SK-N-SH (cell line): ENCODE results near the gene AGMO. TPM values are rescaled to one million over a fixed set of nuclear protein-coding genes. Genes with fewer than 3 reads are reported as not detected.
A peak's percentile ranks its signal among the peaks of the same experiment; 100 is the strongest.

Experiments used
- CTCF ChIA-PET: fragments of 300-600, 350-600 bp; formaldehyde crosslinking; extraction: SDS; loops from one replicate; lab custom pipeline; 2021; lab: Yijun Ruan, JAX
- POLR2A ChIA-PET: fragments of 350-600 bp; sonication (Branson Sonifier 250); formaldehyde crosslinking; extraction: SDS; loops from one replicate; lab custom pipeline; 2020; ENCODE audit warnings: antibody characterized with exemption, inconsistent platforms; lab: Yijun Ruan, JAX
- DNase-seq: peaks from one replicate; pipeline ENCODE4 v3.0.0; 2012
- H2AFZ ChIP-seq: fragments of 200-600 bp; sonication (generic); 2 replicates; pipeline ENCODE4 v1.8.1; 2016; ENCODE audit warnings: antibody characterized with exemption, mild to moderate bottlenecking, low read depth
- H3F3A ChIP-seq: fragments of 200-600 bp; sonication (generic); replicated peaks from 2 replicates; pipeline ENCODE3; 2016; ENCODE audit warnings: antibody characterized with exemption, mild to moderate bottlenecking; ENCODE audit not compliant: insufficient read depth
- H3K27ac ChIP-seq, 2 experiments: fragments of 200-500 bp in 1 of 2; fragments of 200-600 bp in 1 of 2; sonication (Bioruptor generic) in 1 of 2; sonication (generic), shearing (Covaris generic) in 1 of 2; 2 replicates each; pipeline versions ENCODE4 v1.5.1 to v1.6.1; 2014 to 2016; ENCODE audit warnings: low read depth in 2 of 2, inconsistent platforms in 1 of 2, low read length in 1 of 2, mild to moderate bottlenecking in 1 of 2, mixed read lengths in 1 of 2
- H3K27me3 ChIP-seq: fragments of 200-600 bp; sonication (generic), shearing (Covaris generic); 2 replicates; pipeline ENCODE4 v1.6.1; 2016; ENCODE audit warnings: mixed run types; ENCODE audit not compliant: insufficient read depth
- H3K36me3 ChIP-seq, 2 experiments: fragments of 200-500 bp in 1 of 2; fragments of 200-600 bp in 1 of 2; sonication (Bioruptor generic) in 1 of 2; sonication (generic) in 1 of 2; replicated peaks in 1 of 2; 2 replicates each; pipeline versions ENCODE3 to v1.5.1; 2014 to 2016; ENCODE audit warnings: low read length in 1 of 2, mild to moderate bottlenecking in 1 of 2; ENCODE audit not compliant: insufficient read depth in 2 of 2, control insufficient read depth in 1 of 2
- H3K4me1 ChIP-seq, 2 experiments: fragments of 200-500 bp in 1 of 2; fragments of 200-600 bp in 1 of 2; sonication (Bioruptor generic) in 1 of 2; sonication (generic), shearing (Covaris generic) in 1 of 2; 2 replicates each; pipeline versions ENCODE4 v1.5.1 to v1.6.1; 2014 to 2016; ENCODE audit warnings: low read depth in 1 of 2, low read length in 1 of 2, mixed run types in 1 of 2; ENCODE audit not compliant: insufficient read depth in 2 of 2, control insufficient read depth in 1 of 2
- H3K4me2 ChIP-seq: fragments of 200-600 bp; sonication (generic), shearing (Covaris generic); 2 replicates; pipeline ENCODE4 v1.6.1; 2017; ENCODE audit warnings: mixed run types
- H3K4me3 ChIP-seq, 2 experiments: fragments of 200-500 bp in 1 of 2; fragments of 200-600 bp in 1 of 2; sonication (Bioruptor generic) in 1 of 2; sonication (generic), shearing (Covaris generic) in 1 of 2; 2 replicates each; pipeline versions ENCODE4 v1.5.1 to v1.8.1; 2014 to 2016; ENCODE audit warnings: low read depth in 2 of 2, inconsistent platforms in 1 of 2, low read length in 1 of 2, mild to moderate bottlenecking in 1 of 2, mixed read lengths in 1 of 2, moderate library complexity in 1 of 2
- H3K79me2 ChIP-seq: fragments of 200-600 bp; sonication (generic); 2 replicates; pipeline ENCODE4 v1.8.1; 2017; ENCODE audit warnings: mild to moderate bottlenecking; ENCODE audit not compliant: insufficient read depth
- H3K9ac ChIP-seq: fragments of 200-600 bp; sonication (generic); 2 replicates; pipeline ENCODE4 v1.6.1; 2017; ENCODE audit warnings: mixed run types
- H3K9me2 ChIP-seq: fragments of 200-600 bp; sonication (generic); 2 replicates; pipeline ENCODE4 v1.6.1; 2017; ENCODE audit warnings: mixed run types
- H3K9me3 ChIP-seq: fragments of 200-600 bp; sonication (generic); 2 replicates; pipeline ENCODE4 v1.6.1; 2017; ENCODE audit warnings: mixed run types, mild to moderate bottlenecking, moderate library complexity
- H4K20me1 ChIP-seq: fragments of 200-600 bp; sonication (generic); 2 replicates; pipeline ENCODE4 v1.6.1; 2017; ENCODE audit warnings: mild to moderate bottlenecking, mixed run types; ENCODE audit not compliant: insufficient read depth
- CHD2 ChIP-seq: fragments of 150-350 bp; IDR thresholded peaks from 2 replicates; pipeline ENCODE4 v1.6.1; 2018; ENCODE audit warnings: low read length; ENCODE audit not compliant: partially characterized antibody
- ELF1 ChIP-seq: IDR thresholded peaks from 2 replicates; pipeline ENCODE4 v1.4.0; 2012
- FOXM1 ChIP-seq: IDR thresholded peaks from 2 replicates; pipeline ENCODE4 v1.4.0; 2012; ENCODE audit warnings: low read depth, mild to moderate bottlenecking
- GATA2 ChIP-seq: sonication (generic); formaldehyde crosslinking; IDR thresholded peaks from 2 replicates; pipeline ENCODE4 v1.5.0; 2020; ENCODE audit warnings: mild to moderate bottlenecking, missing genetic modification reagents
- MEF2A ChIP-seq: IDR thresholded peaks from 2 replicates; pipeline ENCODE4 v1.4.0; 2012; ENCODE audit warnings: low read depth, borderline replicate concordance
- NFIC ChIP-seq: IDR thresholded peaks from 2 replicates; pipeline ENCODE4 v1.4.0; 2012; ENCODE audit warnings: borderline replicate concordance
- POLR2AphosphoS5 ChIP-seq: IDR thresholded peaks from 2 replicates; pipeline ENCODE4 v1.6.1; 2012; ENCODE audit warnings: low read depth, low read length
- TCF12 ChIP-seq: IDR thresholded peaks from 2 replicates; pipeline ENCODE4 v1.4.0; 2012
- TEAD4 ChIP-seq: IDR thresholded peaks from 2 replicates; pipeline ENCODE4 v1.4.0; 2012; ENCODE audit warnings: mild to moderate bottlenecking, borderline replicate concordance; ENCODE audit not compliant: insufficient read depth
- WGBS: methylation state at CpG from one replicate; pipeline ENCODE4 v1.1.6; 2017; ENCODE audit warnings: low lambda C conversion rate; 5-methylcytosine and 5-hydroxymethylcytosine counted together
- polyA plus RNA-seq, 3 experiments: library from polyadenylated mRNA; depleted of rRNA; stranded (reverse); fragments of >200 nt; gene quantifications; 2 replicates each; pipeline ENCODE4 v1.2.3, GENCODE V29; 2012
- TF ChIP-seq, protein P1 (sequence below): fragments of 150-350 bp; IDR thresholded peaks from 2 replicates; pipeline ENCODE4 v1.6.1; 2017; ENCODE audit warnings: antibody characterized with exemption, low read length, low read depth, borderline replicate concordance

Gene AGMO
- polyA plus RNA-seq (2012; rRNA removed): 0.05 and 0.10 TPM in 2 replicates
- polyA plus RNA-seq (2012; cell fraction: cytosol; rRNA removed): 0.04 and 0.08 TPM in 2 replicates
- 0.06 TPM in 1 of 2 replicates, not detected in the other for polyA plus RNA-seq (2012; cell fraction: nucleus; rRNA removed)

GRCh38 chr7:15561835-15562234, at the start of gene AGMO:
TSS of gene AGMO (minus strand) at chr7:15562015.
- no peaks in the 10 kb centered on the region for H3K9me2 ChIP-seq
- no peaks in the 10 kb centered on the region for H3F3A ChIP-seq
- H3K9ac ChIP-seq: no peak within 1 kb of the TSS
- H3K4me2 ChIP-seq: peak within 1 kb of the TSS; percentile 13; the same call in 1 of the 2 replicates
- H3K79me2 ChIP-seq: no peaks in the 10 kb centered on the region
- H3K9me3 ChIP-seq: no peaks in the 10 kb centered on the region
- DNase-seq: no peak
- 39% methylated on average over 5 of the region's 5 CpGs for WGBS
- H3K27ac ChIP-seq: no peak within 1 kb of the TSS
- H3K27me3 ChIP-seq: peaks cover 6% of the 10 kb centered on the region; the same call in 1 of the 2 replicates
- no peaks in the 10 kb centered on the region for H3K36me3 ChIP-seq
- no peak within 1 kb of the TSS for H3K4me3 ChIP-seq
- ChIA-PET POLR2A (no interaction called here), CTCF (interaction anchor here (1.5 kb wide), 1 partner anchor 8 kb away, joined by 4 read pairs; no protein-coding TSS in a partner anchor)
- H2AFZ ChIP-seq: peak within 1 kb of the TSS; percentile 14; the same call in 1 of the 2 replicates
- no peak for TF ChIP-seq POLR2AphosphoS5
- TF ChIP-seq NFIC: no peak
- no peak for TF ChIP-seq GATA2
- no peak for TF ChIP-seq ELF1
- TF ChIP-seq MEF2A: no peak
- no peak for TF ChIP-seq TCF12
- no peak for TF ChIP-seq CHD2
- no peaks in the 10 kb centered on the region for H4K20me1 ChIP-seq
- peaks cover 0 to 5% of the 10 kb centered on the region in 2 experiments; a peak in 2 of 4 replicates for H3K4me1 ChIP-seq

- no peaks in the 10 kb centered on the region for H3K9me3 ChIP-seq
- peaks cover 11% of the 10 kb centered on the region; the same call in 1 of the 2 replicates for H3K27me3 ChIP-seq
- WGBS: 7% methylated on average over 2 of the region's 2 CpGs
- no peaks in the 10 kb centered on the region for H3K9me2 ChIP-seq
- DNase-seq: no peak
- H4K20me1 ChIP-seq: no peaks in the 10 kb centered on the region
- H3K4me3 ChIP-seq: peak overlapping the region in 1 of 2 experiments; percentile 0; a peak in 1 of 4 replicates
- POLR2A ChIA-PET: no interaction called here
- no peak overlapping the region for H3K9ac ChIP-seq
- no peak overlapping the region for H2AFZ ChIP-seq
- H3K4me1 ChIP-seq: no peaks in the 10 kb centered on the region; a peak in 1 of 4 replicates
- no peak overlapping the region for H3K4me2 ChIP-seq
- no peaks in the 10 kb centered on the region for H3F3A ChIP-seq
- H3K27ac ChIP-seq: no peak overlapping the region
- H3K36me3 ChIP-seq: no peaks in the 10 kb centered on the region
- no peaks in the 10 kb centered on the region for H3K79me2 ChIP-seq
- TF ChIP-seq MEF2A: no peak
- TF ChIP-seq, protein P1, sequence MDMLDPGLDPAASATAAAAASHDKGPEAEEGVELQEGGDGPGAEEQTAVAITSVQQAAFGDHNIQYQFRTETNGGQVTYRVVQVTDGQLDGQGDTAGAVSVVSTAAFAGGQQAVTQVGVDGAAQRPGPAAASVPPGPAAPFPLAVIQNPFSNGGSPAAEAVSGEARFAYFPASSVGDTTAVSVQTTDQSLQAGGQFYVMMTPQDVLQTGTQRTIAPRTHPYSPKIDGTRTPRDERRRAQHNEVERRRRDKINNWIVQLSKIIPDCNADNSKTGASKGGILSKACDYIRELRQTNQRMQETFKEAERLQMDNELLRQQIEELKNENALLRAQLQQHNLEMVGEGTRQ: no peak
- no peak for TF ChIP-seq FOXM1
- CTCF ChIA-PET: interaction anchor here (1.1 to 3.4 kb wide), 2 partner anchors 110 to 457 kb away, joined by 3 to 10 read pairs; no protein-coding TSS in a partner anchor
Observed at GRCh38 chr7:15610503-15610902, 48.7 kb upstream of the AGMO start.

GRCh38 chr7:15609287-15609686, 47.5 kb upstream of the AGMO start:
- TF ChIP-seq TEAD4 (no peak), CHD2 (no peak)
- H3K4me2 ChIP-seq: no peak overlapping the region
- peaks cover 11% of the 10 kb centered on the region; the same call in 1 of the 2 replicates for H3K27me3 ChIP-seq
- WGBS: 19% methylated on average over 2 of the region's 2 CpGs
- H4K20me1 ChIP-seq: no peaks in the 10 kb centered on the region
- no peaks in the 10 kb centered on the region for H3K36me3 ChIP-seq
- no peak for DNase-seq
- no peak overlapping the region for H2AFZ ChIP-seq
- H3K27ac ChIP-seq: no peak overlapping the region
- H3K4me3 ChIP-seq: no peak overlapping the region
- H3K9me3 ChIP-seq: no peaks in the 10 kb centered on the region
- no peak overlapping the region for H3K9ac ChIP-seq
- ChIA-PET POLR2A (no interaction called here), CTCF (interaction anchor here (1.0 kb wide), 1 partner anchor 112 kb away, joined by 3 read pairs; no protein-coding TSS in a partner anchor)
- H3K4me1 ChIP-seq: no peaks in the 10 kb centered on the region; a peak in 1 of 4 replicates
- no peaks in the 10 kb centered on the region for H3F3A ChIP-seq
- no peaks in the 10 kb centered on the region for H3K9me2 ChIP-seq
- no peaks in the 10 kb centered on the region for H3K79me2 ChIP-seq
